HG03469 (cell line): ENCODE results near the gene PCID2.

Source experiments
- ATAC-seq: cut with Tn5 transposase; IDR thresholded peaks from one replicate; pipeline ENCODE4 v1.9.1; 2021; ENCODE audit warnings: mild to moderate bottlenecking, moderate library complexity, moderate number of reproducible peaks; ENCODE audit not compliant: unreplicated experiment

The PCID2 gene

GRCh38 chr13:113129921-113130750 is 78.3 kb downstream of the PCID2 start:
- ATAC-seq, result no peak

- ATAC-seq, result no peak
These were observed 79.0 kb downstream of the PCID2 start for GRCh38 chr13:113129480-113129879.
